Smooth muscle cell (in vitro differentiated cells): ENCODE measurements around the gene TRIP10. TPM values are rescaled to one million over a fixed set of nuclear protein-coding genes. Genes with fewer than 3 reads are reported as not detected.
"Not testable (repeated sequence)": the region's sequence is repeated elsewhere in the genome, so short reads cannot be mapped to it uniquely, and the experiment has no call there.

Source experiments
- DNase-seq: peaks from one replicate; lab custom pipeline; 2025; ENCODE audit not compliant: unreplicated experiment; lab: John Stamatoyannopoulos, UW
- H2AFZ ChIP-seq: fragments of 200-600 bp; sonication (generic); 2 replicates; pipeline ENCODE4 v1.6.0; 2016; ENCODE audit warnings: antibody characterized with exemption, low read depth, mild to moderate bottlenecking
- H3F3A ChIP-seq: fragments of 200-600 bp; sonication (generic); 2 replicates; pipeline ENCODE4 v1.6.0; 2017; ENCODE audit warnings: antibody characterized with exemption, low read depth
- H3K27ac ChIP-seq: fragments of 200-600 bp; sonication (generic); 2 replicates; pipeline ENCODE4 v1.5.1; 2016; ENCODE audit warnings: low read depth, mild to moderate bottlenecking
- H3K27me3 ChIP-seq: fragments of 200-600 bp; sonication (generic); 2 replicates; pipeline ENCODE4 v1.6.1; 2016; ENCODE audit warnings: low read depth, mild to moderate bottlenecking
- H3K36me3 ChIP-seq: fragments of 200-600 bp; sonication (generic); 2 replicates; pipeline ENCODE4 v1.5.1; 2016; ENCODE audit warnings: low read depth
- H3K4me1 ChIP-seq: fragments of 200-600 bp; sonication (generic); 2 replicates; pipeline ENCODE4 v1.5.1; 2016; ENCODE audit warnings: low read depth
- H3K4me2 ChIP-seq: fragments of 200-600 bp; sonication (generic); 2 replicates; pipeline ENCODE4 v1.6.0; 2016; ENCODE audit warnings: mild to moderate bottlenecking
- H3K4me3 ChIP-seq: fragments of 200-600 bp; sonication (generic); 2 replicates; pipeline ENCODE4 v1.5.1; 2016; ENCODE audit warnings: mild to moderate bottlenecking
- H3K79me2 ChIP-seq: fragments of 200-600 bp; sonication (generic); 2 replicates; pipeline ENCODE4 v1.6.0; 2016; ENCODE audit warnings: low read depth, mild to moderate bottlenecking
- H3K9ac ChIP-seq: fragments of 200-600 bp; sonication (generic); 2 replicates; pipeline ENCODE4 v1.6.0; 2016; ENCODE audit warnings: low read depth
- H3K9me3 ChIP-seq: fragments of 200-600 bp; sonication (generic); replicated peaks from 2 replicates; pipeline ENCODE4 v1.5.1; 2016; ENCODE audit warnings: low read depth
- H4K20me1 ChIP-seq: fragments of 200-600 bp; sonication (generic); 2 replicates; pipeline ENCODE4 v1.6.0; 2016; ENCODE audit warnings: low read depth
- CTCF ChIP-seq: fragments of 200-600 bp; sonication (generic); IDR thresholded peaks from 2 replicates; pipeline ENCODE4 v1.5.1; 2017; ENCODE audit warnings: borderline replicate concordance, mild to moderate bottlenecking, antibody characterized with exemption; ENCODE audit not compliant: insufficient read depth, poor library complexity, severe bottlenecking
- WGBS: methylation state at CpG from one replicate; pipeline ENCODE4 v1.1.7; 2016; ENCODE audit warnings: low lambda C conversion rate; 5-methylcytosine and 5-hydroxymethylcytosine counted together
- polyA plus RNA-seq: library from polyadenylated mRNA; unstranded; fragments of >200 nt; fragmentation: Nextera tagmentation; extraction: Ambion mirVana; gene quantifications from 2 replicates; pipeline ENCODE4 v1.2.1, GENCODE V29; 2016
- total RNA-seq: library from RNA; depleted of rRNA; stranded (reverse); fragments of >200 nt; gene quantifications from 2 replicates; pipeline ENCODE4 v1.2.3, GENCODE V29; 2014

TRIP10 gene
- total and polyA plus RNA-seq, 2 experiments from 2014 or later: 55.0 to 67.8 TPM

- H4K20me1 ChIP-seq: no peaks in the 10 kb centered on the region
- H2AFZ ChIP-seq: peak within 1 kb of the TSS; percentile 70
- H3F3A ChIP-seq: no peaks in the 10 kb centered on the region
- DNase-seq: no peak
- WGBS: 4% methylated on average over 40 of the region's 47 CpGs
- peak within 1 kb of the TSS; percentile 53 for H3K4me3 ChIP-seq
- H3K4me1 ChIP-seq: peaks cover 2% of the 10 kb centered on the region
- H3K27ac ChIP-seq: peak within 1 kb of the TSS; percentile 77
- peak within 1 kb of the TSS; percentile 87 for H3K4me2 ChIP-seq
- H3K27me3 ChIP-seq: no peaks in the 10 kb centered on the region
- TF ChIP-seq CTCF: no peak
- no peaks in the 10 kb centered on the region for H3K9me3 ChIP-seq
- H3K79me2 ChIP-seq: no peaks in the 10 kb centered on the region
- no peak within 1 kb of the TSS for H3K9ac ChIP-seq
- H3K36me3 ChIP-seq: no peaks in the 10 kb centered on the region
Observed at GRCh38 chr19:6767357-6768235, 28.1 kb downstream of the TRIP10 start, which contains the start of gene SH2D3A. Gene SH2D3A, minus strand, starts transcription at chr19:6767435. Its CDS starts 3,687 bp downstream, at chr19:6763748.

- H2AFZ ChIP-seq: peak overlapping the region; percentile 23
Observed at GRCh38 chr19:6768236-6768785, 28.8 kb downstream of the TRIP10 start.

DNA sequence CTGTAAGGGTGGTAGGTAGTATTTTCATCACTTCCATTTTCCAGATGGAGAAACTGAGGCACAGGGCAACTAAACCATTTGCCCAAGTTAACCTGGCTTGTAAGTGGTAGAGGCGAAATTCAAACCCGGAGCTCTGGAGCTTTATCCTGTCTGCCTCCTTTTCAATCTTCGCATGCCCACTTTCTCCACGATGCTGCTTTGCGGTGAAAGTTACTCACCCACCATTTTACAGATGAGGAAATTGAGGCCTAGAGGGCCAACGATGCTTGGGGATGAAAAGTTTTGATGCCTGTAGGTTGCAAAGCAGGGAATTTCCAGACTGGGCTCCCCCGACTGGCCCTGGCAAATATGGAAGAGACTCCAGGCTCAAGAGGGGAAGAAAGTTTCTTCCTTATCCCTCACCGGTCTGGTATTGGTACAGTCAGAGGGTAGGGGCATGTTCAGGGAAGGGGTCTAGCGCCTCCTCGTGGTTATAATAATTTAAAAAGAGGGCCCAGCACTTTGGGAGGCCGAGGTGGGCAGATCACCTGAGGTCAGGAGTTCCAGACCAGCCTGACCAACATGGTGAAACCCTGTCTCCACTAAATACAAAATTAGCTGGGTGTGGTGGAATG, 29.6 kb downstream of the TRIP10 start:
- WGBS: 63% methylated on average over 11 of the region's 11 CpGs

More at GRCh38 chr19:6768236-6768785, 28.8 kb downstream of the TRIP10 start:
- TF ChIP-seq CTCF: no peak
- no peak for DNase-seq
- H3K9me3 ChIP-seq: no peaks in the 10 kb centered on the region
- WGBS: 68% methylated on average over 8 of the region's 8 CpGs
- H3K9ac ChIP-seq: no peak overlapping the region
- no peaks in the 10 kb centered on the region for H4K20me1 ChIP-seq
- no peak overlapping the region for H3K4me3 ChIP-seq
- H3F3A ChIP-seq: no peaks in the 10 kb centered on the region
- H3K27me3 ChIP-seq: no peaks in the 10 kb centered on the region
- H3K36me3 ChIP-seq: no peaks in the 10 kb centered on the region
- H3K4me2 ChIP-seq: no peak overlapping the region
- H3K79me2 ChIP-seq: no peaks in the 10 kb centered on the region
- H3K4me1 ChIP-seq: peaks cover 2% of the 10 kb centered on the region
- H3K27ac ChIP-seq: no peak overlapping the region

DNA sequence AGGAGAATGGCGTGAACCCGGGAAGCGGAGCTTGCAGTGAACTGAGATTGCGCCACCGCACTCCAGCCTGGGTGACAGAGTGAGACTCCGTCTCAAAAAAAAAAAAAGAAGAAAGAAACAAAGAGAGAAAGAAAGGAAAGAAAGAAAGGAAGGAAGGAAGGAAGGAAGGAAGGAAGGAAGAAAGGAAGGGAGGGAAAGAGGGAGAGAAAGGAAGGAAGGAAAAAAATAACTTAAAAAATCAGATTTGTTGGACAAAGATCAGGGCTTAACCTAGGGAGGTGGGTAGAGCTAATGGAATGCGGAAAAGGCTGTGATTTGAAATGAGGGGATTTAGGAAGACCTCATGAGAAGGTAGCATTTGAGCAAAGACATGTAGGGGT, 32.2 kb downstream of the TRIP10 start:
- not testable (repeated sequence) for DNase-seq, H3K36me3 ChIP-seq
- WGBS: 76% methylated on average over 7 of the region's 7 CpGs

More for the DNA sequence above, 29.6 kb downstream of the TRIP10 start:
- H3K27me3 ChIP-seq: no peaks in the 10 kb centered on the region
- H3K4me1 ChIP-seq: peaks cover 2% of the 10 kb centered on the region
- no peaks in the 10 kb centered on the region for H3K79me2 ChIP-seq
- no peak overlapping the region for H3K4me3 ChIP-seq
- no peaks in the 10 kb centered on the region for H3K9me3 ChIP-seq
- H3K4me2 ChIP-seq: no peak overlapping the region
- TF ChIP-seq CTCF: peak; percentile 22
- no peaks in the 10 kb centered on the region for H3F3A ChIP-seq
- H3K9ac ChIP-seq: no peak overlapping the region
- no peak for DNase-seq
- H3K36me3 ChIP-seq: no peaks in the 10 kb centered on the region
- H4K20me1 ChIP-seq: no peaks in the 10 kb centered on the region
- no peak overlapping the region for H2AFZ ChIP-seq
- H3K27ac ChIP-seq: no peak overlapping the region

More for the DNA sequence above, 32.2 kb downstream of the TRIP10 start:
- not testable (repeated sequence) for H3K79me2 ChIP-seq, H3K4me3 ChIP-seq, H3K9me3 ChIP-seq, H2AFZ ChIP-seq, H3K27me3 ChIP-seq, H3K9ac ChIP-seq, H3K27ac ChIP-seq, H3K4me2 ChIP-seq, H3K4me1 ChIP-seq, H4K20me1 ChIP-seq, H3F3A ChIP-seq
